DOHH2 (cell line): ENCODE measurements around the gene KCTD6.

Experiments
- H3F3A ChIP-seq: fragments of 200-600 bp; sonication (generic), shearing (Covaris generic); 2 replicates; pipeline ENCODE4 v1.6.0; 2016; ENCODE audit warnings: antibody characterized with exemption, mild to moderate bottlenecking; ENCODE audit not compliant: control insufficient read depth, insufficient read depth
- H3K27ac ChIP-seq: fragments of 200-600 bp; sonication (generic); 2 replicates; pipeline ENCODE4 v1.5.1; 2014; ENCODE audit warnings: low read depth, mild to moderate bottlenecking, low read length, moderate library complexity
- H3K27me3 ChIP-seq: fragments of 200-600 bp; sonication (generic); 2 replicates; pipeline ENCODE4 v1.6.1; 2014; ENCODE audit warnings: mild to moderate bottlenecking, low read length, mixed read lengths; ENCODE audit not compliant: control insufficient read depth
- H3K36me3 ChIP-seq: fragments of 200-600 bp; sonication (generic); 2 replicates; pipeline ENCODE4 v1.6.1; 2014; ENCODE audit warnings: mild to moderate bottlenecking, low read length, moderate library complexity, mixed read lengths; ENCODE audit not compliant: control insufficient read depth
- H3K4me1 ChIP-seq: fragments of 200-600 bp; sonication (generic); 2 replicates; pipeline ENCODE4 v1.6.1; 2014; ENCODE audit warnings: mild to moderate bottlenecking, low read length, mixed read lengths; ENCODE audit not compliant: control insufficient read depth
- H3K4me2 ChIP-seq: fragments of 200-600 bp; sonication (generic); 2 replicates; pipeline ENCODE4 v1.6.0; 2014; ENCODE audit warnings: mild to moderate bottlenecking, low read length, moderate library complexity
- H3K4me3 ChIP-seq: fragments of 200-600 bp; sonication (generic); 2 replicates; pipeline ENCODE4 v1.5.1; 2014; ENCODE audit warnings: mild to moderate bottlenecking, low read length, mixed read lengths
- H3K79me2 ChIP-seq: fragments of 200-600 bp; sonication (generic); 2 replicates; pipeline ENCODE4 v1.6.1; 2014; ENCODE audit warnings: mild to moderate bottlenecking, low read length, mixed read lengths; ENCODE audit not compliant: control insufficient read depth
- H3K9me2 ChIP-seq: fragments of 200-600 bp; sonication (generic); replicated peaks from 2 replicates; pipeline ENCODE4 v1.6.1; 2014; ENCODE audit warnings: mild to moderate bottlenecking, low read length, mixed read lengths; ENCODE audit not compliant: control insufficient read depth
- H3K9me3 ChIP-seq: fragments of 200-600 bp; sonication (generic); 2 replicates; pipeline ENCODE4 v1.6.1; 2014; ENCODE audit warnings: antibody characterized with exemption, low read length, mixed read lengths; ENCODE audit not compliant: control insufficient read depth, insufficient read depth
- H4K20me1 ChIP-seq: fragments of 200-600 bp; sonication (generic); 2 replicates; pipeline ENCODE4 v1.6.0; 2014; ENCODE audit warnings: low read depth, mild to moderate bottlenecking, antibody characterized with exemption, low read length, moderate library complexity; ENCODE audit not compliant: control insufficient read depth, insufficient read depth
- CTCF ChIP-seq: fragments of 200-600 bp; sonication (generic); IDR thresholded peaks from one replicate; pipeline ENCODE4 v1.5.1; 2014; ENCODE audit warnings: antibody characterized with exemption, mild to moderate bottlenecking, low read depth, low read length; ENCODE audit not compliant: poor library complexity, severe bottlenecking
- EZH2phosphoT487 ChIP-seq: fragments of 200-600 bp; sonication (generic); IDR thresholded peaks from 2 replicates; pipeline ENCODE4 v1.6.1; 2017; ENCODE audit warnings: borderline replicate concordance, mild to moderate bottlenecking, antibody characterized with exemption, low read length, moderate library complexity, mixed read lengths

Gene KCTD6

GRCh38 chr3:58528629-58529028 is 36.7 kb downstream of the KCTD6 start:
- H3K9me2 ChIP-seq, result no peaks in the 10 kb centered on the region
- no peak overlapping the region for H3K4me3 ChIP-seq
- no peaks in the 10 kb centered on the region for H4K20me1 ChIP-seq
- H3K4me1 ChIP-seq, result peaks cover 11% of the 10 kb centered on the region; the same call in 1 of the 2 replicates
- TF ChIP-seq EZH2phosphoT487 (no peak), CTCF (no peak)
- no peak overlapping the region for H3K4me2 ChIP-seq
- H3F3A ChIP-seq, result no peaks in the 10 kb centered on the region
- no peaks in the 10 kb centered on the region for H3K9me3 ChIP-seq
- no peaks in the 10 kb centered on the region for H3K79me2 ChIP-seq
- H3K36me3 ChIP-seq, result no peaks in the 10 kb centered on the region
- H3K27me3 ChIP-seq, result no peaks in the 10 kb centered on the region
- no peak overlapping the region for H3K27ac ChIP-seq

GRCh38 chr3:58529516-58530353 is 37.8 kb downstream of the KCTD6 start:
- no peak overlapping the region for H3K4me3 ChIP-seq
- no peak overlapping the region for H3K4me2 ChIP-seq
- TF ChIP-seq CTCF (peak; percentile 75), EZH2phosphoT487 (no peak)
- no peaks in the 10 kb centered on the region for H3K36me3 ChIP-seq
- H3K27me3 ChIP-seq, result no peaks in the 10 kb centered on the region
- peaks cover 11% of the 10 kb centered on the region; the same call in 1 of the 2 replicates for H3K4me1 ChIP-seq
- H3F3A ChIP-seq, result no peaks in the 10 kb centered on the region
- no peaks in the 10 kb centered on the region for H3K9me2 ChIP-seq
- H4K20me1 ChIP-seq, result no peaks in the 10 kb centered on the region
- no peak overlapping the region for H3K27ac ChIP-seq
- H3K79me2 ChIP-seq, result no peaks in the 10 kb centered on the region
- no peaks in the 10 kb centered on the region for H3K9me3 ChIP-seq

GRCh38 chr3:58530354-58530865 is 38.5 kb downstream of the KCTD6 start:
- H3K79me2 ChIP-seq, result no peaks in the 10 kb centered on the region
- H4K20me1 ChIP-seq, result no peaks in the 10 kb centered on the region
- H3K4me2 ChIP-seq, result no peak overlapping the region
- H3K27ac ChIP-seq, result no peak overlapping the region
- H3K27me3 ChIP-seq, result no peaks in the 10 kb centered on the region
- H3K9me3 ChIP-seq, result no peaks in the 10 kb centered on the region
- no peaks in the 10 kb centered on the region for H3F3A ChIP-seq
- H3K4me3 ChIP-seq, result no peak overlapping the region
- no peak for TF ChIP-seq CTCF
- no peak for TF ChIP-seq EZH2phosphoT487
- no peaks in the 10 kb centered on the region for H3K9me2 ChIP-seq
- H3K36me3 ChIP-seq, result no peaks in the 10 kb centered on the region
- peaks cover 11% of the 10 kb centered on the region; the same call in 1 of the 2 replicates for H3K4me1 ChIP-seq
